GM19467 (cell line): Measurements from ENCODE around the gene BARHL1.

Experiments
- ATAC-seq: cut with Tn5 transposase; IDR thresholded peaks from one replicate; pipeline ENCODE4 v1.9.1; 2021; ENCODE audit warnings: mild to moderate bottlenecking, moderate library complexity; ENCODE audit not compliant: unreplicated experiment

Gene BARHL1

DNA sequence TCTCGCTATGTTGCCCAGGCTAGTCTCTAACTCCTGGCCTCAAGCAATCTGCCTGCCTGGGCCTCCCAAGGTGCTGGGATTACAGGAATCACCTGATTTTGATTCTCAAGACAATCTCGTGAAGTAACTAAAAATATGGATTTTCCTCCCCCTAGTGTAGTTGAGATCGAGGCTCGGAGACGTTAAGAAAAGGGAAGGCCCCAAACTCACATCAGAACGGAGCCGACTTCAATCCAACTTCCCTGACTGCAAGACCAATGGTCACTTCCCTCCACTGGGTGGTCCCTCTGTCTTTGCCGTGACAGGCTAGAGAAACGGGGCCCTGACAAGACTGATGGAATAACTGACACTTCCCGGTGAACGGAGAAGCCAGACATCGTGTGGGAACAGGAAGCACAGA lies 28.3 kb downstream of the BARHL1 start:
- ATAC-seq, result no peak

DNA sequence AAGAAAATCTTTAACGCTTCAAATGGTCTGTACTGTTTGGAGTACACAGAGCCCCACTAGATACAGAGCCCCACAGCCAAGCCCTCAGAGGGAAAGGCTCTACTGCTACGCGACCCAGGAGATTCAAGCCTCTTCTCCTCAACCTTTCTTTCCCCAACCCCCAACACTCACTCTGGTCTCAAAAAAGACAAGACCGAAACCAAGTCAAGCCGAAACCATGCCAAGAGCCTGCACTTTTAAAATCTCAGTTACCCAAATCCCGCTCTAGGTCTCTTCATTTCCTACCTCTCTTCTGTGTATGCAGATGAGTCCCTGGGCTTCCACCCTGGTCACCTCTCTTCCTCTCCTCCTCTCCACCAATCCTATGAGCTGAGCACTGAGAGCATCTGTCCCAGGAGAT lies 31.9 kb downstream of the BARHL1 start:
- no peak for ATAC-seq

DNA sequence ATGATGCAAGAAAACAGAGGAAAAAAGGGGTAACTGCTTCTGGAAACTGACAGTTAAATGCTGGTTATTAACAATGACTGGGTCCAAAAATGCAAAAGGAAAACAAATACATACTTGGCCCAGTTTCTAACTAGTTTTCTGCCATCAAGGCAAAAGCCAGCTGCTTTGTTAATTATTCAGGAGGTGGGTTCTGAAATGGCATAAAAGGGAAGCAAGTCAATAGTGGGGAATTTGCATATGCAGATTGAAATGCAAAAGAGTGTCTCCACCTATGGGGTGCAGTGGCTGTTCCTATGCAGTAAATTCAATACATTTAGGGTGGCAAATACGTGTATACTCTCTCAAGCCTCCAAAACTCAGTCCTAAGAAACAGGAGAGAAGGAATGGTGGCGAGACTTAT lies 33.4 kb downstream of the BARHL1 start:
- no peak for ATAC-seq

DNA sequence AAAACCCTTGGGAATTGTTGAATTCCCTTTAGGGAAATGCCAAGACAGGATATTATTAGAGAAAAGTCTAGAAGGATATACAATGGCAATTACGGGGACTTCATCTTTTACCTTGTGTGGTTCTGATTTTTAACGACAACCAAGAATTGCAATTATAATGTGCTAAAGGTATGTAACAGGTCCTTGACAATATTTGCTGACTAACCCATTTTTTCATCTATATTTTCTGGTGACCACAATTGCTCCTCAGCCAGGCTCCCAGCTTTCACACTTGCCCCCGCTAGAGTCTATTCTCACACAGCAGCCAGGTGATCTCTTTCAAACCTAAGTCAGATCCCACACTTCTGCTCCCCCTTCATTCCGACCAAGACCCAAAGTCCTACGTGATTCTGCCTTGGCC lies 34.3 kb downstream of the BARHL1 start:
- ATAC-seq, result no peak

DNA sequence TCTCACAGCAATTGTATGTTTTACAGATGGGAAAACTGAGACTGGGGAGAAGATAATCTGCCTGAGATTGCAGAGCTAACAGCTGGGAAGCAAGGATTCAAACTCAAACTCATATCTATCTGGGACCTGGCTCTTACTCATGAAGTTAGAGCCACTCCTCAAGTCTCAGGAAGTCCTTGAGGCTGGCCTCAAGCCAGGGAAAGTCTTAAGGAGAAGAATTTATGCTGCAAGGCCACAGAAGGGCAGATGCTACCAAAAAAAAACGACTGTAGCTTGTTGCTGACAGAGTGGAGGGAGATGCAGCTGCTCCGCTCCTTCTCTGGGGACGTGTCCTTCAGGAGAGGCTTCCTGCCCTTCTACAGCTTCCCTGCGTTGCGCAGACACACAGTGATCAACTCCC lies 39.8 kb downstream of the BARHL1 start:
- ATAC-seq, result no peak

DNA sequence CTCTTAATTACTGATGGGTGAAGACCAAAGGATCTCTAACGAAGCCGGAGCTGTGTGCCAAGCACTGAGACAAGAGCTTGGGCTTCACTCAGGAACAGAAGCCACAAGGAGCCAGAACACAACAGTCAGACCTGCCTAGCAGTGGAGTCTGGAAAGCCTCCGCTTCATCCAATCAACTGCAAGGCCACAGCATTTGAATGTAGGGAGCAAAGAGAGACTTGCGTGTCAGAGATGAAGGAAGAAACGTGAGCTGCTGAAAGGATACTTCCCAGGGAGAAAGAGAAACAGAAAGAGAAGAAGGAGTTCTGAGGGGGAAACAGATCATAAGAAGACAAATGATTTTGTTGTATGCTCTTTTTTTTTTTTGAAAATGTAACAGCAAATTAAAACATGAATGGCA lies 43.9 kb downstream of the BARHL1 start:
- ATAC-seq, result no peak

DNA sequence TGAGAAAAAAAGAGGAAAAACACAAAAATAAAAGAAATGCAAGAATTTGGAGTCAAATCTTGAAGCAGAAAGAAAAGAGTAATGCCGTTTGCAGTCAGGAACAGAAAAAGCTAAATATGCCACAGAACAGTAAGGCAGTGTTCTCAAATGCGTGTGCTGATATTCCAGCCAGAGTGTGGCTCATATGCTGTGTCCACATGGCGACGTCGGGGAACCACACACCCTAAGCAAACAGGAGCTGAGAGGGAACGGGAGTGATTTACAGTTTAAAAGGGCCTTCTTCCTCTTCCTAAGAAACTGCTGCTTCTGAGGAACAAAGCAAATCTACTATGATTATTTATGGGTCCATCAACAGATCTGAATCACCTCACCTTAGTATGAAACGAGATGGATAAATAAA lies 44.7 kb downstream of the BARHL1 start:
- no peak for ATAC-seq

DNA sequence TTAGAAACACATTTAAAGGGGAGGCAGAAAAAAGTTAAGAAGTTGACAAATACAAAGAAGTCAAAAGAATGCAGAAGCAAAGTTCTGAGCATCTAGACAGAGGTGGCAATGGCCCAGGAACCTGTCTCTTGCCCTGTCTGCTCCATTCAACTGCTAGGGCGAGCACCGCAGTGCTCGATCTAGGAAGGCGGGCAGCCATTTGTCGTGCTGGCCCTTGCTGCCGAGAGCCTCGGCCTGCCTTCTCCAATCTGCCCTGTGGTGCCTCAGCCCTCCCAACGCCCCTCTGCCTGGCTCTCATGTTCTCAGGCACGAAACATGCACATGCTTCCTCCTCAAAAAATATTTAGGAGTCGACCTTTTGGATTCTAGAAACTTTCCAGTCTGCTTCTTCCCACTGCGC lies 45.2 kb downstream of the BARHL1 start:
- no peak for ATAC-seq

DNA sequence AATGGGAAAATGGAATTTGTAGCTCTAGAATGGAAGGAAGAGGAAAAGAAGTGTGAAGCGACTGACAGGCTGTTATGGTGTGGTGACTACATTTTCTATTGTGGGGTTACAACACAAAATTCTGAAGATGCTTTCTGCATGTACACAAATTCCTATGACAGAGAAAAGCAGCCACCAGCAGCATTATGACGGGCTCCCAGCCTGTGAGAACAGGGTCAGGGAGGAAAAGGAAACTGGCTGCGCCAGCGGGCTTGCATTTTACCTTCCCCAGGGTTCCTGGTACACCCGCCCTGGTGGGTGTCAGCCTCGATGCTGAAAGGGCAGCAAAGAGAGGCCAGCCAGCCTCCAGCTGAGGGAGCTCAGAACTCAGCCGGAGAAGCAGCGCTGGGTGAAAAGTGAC lies 46.3 kb downstream of the BARHL1 start:
- no peak for ATAC-seq

DNA sequence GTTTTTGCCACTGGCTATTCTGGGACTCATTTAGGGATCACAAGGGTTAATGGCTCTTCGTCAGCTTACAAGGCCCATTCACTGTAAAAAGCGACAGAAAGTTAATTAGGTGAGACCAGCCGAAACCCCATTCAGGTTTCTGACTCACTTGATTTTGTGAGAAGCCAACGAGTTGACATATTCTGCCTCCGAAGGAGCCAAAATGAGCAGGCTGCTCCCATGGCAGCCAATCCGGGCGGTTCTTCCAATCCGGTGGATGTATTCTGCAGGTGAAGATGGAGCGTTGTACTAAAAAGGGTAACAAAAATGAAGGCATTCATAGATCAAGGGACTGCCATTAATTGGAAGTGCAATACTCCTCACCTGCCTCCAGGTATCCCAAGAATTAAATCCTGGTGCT lies 47.7 kb downstream of the BARHL1 start:
- no peak for ATAC-seq

DNA sequence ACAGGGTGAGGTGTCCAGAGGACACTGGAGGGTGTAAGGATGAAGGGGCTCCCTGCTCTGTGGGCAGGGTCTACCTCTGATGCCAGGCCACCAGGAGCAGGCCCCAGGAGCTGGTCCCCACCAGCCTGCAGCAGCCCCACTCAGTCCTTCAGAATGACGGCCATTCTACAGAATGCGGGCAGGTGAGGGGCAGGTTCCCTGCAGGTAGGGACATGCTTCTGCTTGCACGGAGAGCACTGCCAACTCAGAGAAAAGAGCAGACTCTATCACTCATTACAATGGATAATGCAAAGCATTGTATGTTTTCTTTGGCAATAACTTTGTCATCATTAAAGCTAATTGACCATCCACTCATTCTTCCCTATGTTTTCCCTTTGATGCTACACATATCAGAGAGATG lies 48.4 kb downstream of the BARHL1 start:
- ATAC-seq, result no peak

DNA sequence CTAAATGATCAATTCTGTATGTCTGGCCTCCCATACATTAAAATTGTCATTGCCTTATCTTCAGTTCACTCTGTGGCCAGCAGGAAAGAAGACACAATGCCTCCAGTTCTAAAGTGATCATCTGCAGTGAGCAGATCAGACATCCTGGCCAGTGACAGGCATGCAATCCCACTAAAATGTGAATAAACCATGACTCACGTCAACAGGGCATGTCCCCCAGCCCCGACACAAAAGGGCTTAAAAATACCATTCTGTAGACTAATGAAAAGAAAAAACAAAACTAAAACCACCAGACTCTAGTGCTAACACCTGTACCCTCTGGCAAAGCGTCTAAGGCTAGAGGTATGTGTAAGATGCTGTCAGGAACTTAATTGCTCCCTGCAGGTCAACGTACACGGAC lies 48.9 kb downstream of the BARHL1 start:
- ATAC-seq, result no peak

DNA sequence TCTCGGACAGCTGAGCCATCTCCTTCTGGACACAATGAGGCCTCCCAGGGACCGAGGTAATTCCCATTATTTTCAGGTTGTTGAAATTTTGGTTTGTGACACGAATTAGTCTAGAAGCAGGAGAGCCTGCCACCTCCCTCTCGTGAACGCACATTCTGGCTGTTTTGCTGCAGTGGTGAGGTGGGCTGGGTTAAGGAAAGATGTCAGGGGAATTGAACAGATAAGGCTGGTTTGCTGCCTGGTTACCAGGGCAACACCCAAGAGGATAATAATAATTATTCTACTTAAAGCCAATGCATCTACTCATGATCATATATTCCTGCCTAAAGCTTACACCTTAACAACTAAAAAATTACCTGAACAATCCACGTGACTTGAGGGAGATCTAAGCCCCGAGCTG lies 49.3 kb downstream of the BARHL1 start:
- ATAC-seq, result no peak

DNA sequence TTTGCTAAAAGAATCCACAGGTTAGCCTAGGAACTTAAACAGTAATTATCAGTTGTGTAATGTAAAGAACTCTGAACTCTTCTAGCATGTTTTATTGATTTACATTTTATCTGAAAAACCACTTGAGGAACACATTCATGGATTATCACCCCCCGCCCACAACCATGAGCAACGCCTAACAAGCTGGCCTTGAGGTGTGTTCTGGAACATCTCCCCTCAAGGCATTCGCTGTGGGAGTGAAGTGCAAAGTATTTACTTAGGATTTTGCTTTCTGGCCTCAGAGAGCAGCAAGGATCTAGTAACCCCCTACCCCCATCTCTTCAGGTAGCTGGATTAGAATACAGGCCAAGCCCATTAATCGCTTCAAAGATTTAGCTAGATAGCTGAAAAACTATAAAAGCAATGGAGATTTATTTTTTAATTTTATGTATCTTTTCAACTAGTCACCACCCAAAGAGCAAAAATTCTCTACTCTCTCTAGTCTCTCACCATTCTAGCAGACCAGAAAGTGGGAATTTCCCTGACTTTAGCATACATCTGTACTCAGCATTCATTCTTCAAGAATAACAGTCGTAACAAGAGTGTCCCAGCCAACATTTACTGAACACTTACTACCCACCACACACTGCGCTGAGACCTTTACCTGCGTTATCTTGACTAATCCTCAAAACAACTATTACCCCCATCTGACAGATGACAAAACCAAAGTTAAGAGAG lies 50.2 kb downstream of the BARHL1 start:
- ATAC-seq, result no peak

DNA sequence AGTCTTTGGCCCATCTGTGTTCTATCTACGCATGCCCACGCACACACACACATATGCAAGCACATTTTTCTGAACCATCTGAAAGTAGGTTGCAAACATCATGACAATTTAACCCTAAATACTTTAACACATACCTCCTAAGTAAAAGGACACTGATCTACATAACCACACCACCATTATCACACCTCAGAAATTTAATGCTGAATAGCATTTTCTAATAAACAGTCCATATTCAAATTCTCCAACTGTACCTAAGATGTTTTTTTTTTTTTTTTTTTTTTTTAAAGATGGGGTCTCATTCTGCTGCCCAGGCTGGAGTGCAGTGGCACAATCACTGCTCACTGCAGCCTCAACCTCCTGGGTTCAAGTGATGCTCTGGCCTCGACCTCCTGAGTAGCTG lies 51.9 kb downstream of the BARHL1 start:
- ATAC-seq, result no peak

DNA sequence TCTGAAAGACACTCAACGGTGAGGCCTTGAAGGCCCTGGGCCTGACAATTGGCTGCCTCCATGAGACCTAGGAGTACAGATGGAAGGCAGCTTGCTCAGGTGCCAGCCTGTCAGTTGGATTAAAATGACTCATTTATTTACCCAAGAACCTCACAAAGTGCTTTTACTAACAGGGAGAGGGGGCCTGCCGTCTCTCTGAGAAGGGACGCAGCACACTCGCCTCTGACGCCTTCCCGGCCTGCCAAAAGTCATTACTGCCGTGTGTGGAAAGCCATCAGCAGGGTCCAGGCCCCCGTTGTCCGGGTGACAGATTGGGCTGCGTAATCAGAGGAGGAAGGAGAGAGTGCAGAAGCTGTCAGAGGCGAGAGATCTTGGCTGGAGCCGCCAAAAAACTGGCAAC lies 54.9 kb downstream of the BARHL1 start:
- no peak for ATAC-seq

DNA sequence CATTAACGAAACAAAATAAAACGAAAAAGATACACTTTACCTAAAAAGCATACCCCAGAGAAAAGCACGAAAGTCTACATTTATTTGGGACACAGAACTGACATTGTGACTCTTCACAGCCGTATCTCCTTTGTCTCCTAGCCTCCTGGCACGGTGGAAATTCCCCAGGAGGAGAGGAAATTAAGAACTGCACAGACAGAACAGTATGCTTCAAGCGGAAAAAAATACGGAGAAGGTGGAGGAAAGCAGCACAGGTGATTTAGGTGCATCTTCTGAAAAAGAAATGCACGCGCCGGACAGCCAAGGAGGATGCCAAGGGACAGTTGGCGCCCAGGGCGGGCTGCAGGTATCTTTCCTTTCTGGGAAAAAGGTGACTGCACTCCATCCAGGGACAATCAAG lies 55.4 kb downstream of the BARHL1 start:
- no peak for ATAC-seq

DNA sequence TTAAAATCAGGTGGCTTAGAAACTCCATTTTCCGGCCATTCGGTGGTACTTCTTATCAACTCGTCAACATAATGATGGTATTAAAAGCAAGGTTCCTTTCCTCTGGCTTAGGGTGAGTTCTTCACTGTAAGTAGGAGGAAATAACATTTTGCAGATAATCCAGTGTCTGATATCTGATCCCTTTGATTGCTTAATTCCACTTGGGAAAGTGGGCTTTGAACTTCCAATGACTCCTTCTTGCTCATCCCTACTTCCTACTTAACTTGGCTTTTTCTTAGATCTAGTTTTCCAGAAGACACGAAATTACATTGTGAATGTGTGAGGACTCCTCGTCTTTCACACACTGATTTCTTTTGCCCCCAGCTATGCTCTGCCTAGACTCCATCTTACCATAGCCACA lies 55.8 kb downstream of the BARHL1 start:
- ATAC-seq, result no peak

DNA sequence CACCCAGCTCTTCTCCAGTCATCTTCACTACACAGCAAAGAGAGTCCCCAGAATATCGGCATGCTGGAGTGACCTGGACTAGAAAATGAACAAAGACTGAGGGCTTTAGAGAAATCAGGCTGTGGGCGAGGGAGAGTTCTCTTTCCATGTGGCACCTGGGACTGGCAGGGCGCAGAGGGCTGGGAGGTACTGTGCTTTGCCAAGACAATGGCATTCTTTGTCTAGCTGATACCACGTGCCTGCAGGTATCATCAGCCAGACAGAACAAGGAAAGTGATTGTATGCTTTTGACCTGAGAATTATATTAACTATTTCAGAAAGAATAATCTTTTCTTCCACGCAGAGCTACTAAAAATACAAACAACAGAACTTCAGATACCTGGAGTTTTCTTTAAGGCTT lies 56.9 kb downstream of the BARHL1 start:
- ATAC-seq, result no peak
